Loucy (cell line): Measurements from ENCODE around the gene KCNMA1.

Source experiments
- H2AFZ ChIP-seq: fragments of 200-600 bp; sonication (generic); 2 replicates; pipeline ENCODE4 v1.6.0; 2016; ENCODE audit warnings: antibody characterized with exemption, mild to moderate bottlenecking, low read length, moderate library complexity
- H3F3A ChIP-seq: fragments of 200-600 bp; 2 replicates; pipeline ENCODE4 v1.6.0; 2016; ENCODE audit warnings: antibody characterized with exemption, low read depth, mild to moderate bottlenecking
- H3K27me3 ChIP-seq: fragments of 200-600 bp; sonication (generic); 2 replicates; pipeline ENCODE4 v1.6.1; 2014; ENCODE audit warnings: low read length, mild to moderate bottlenecking; ENCODE audit not compliant: insufficient read depth, poor library complexity, severe bottlenecking
- H3K36me3 ChIP-seq: fragments of 200-600 bp; sonication (generic); 2 replicates; pipeline ENCODE4 v1.6.1; 2016; ENCODE audit warnings: low read length; ENCODE audit not compliant: insufficient read depth
- H3K4me1 ChIP-seq: fragments of 200-600 bp; sonication (generic); 2 replicates; pipeline ENCODE4 v1.5.1; 2014; ENCODE audit warnings: low read length, mild to moderate bottlenecking; ENCODE audit not compliant: insufficient read depth, poor library complexity, severe bottlenecking
- H3K4me2 ChIP-seq: fragments of 200-600 bp; sonication (generic); 2 replicates; pipeline ENCODE4 v1.6.0; 2014; ENCODE audit warnings: antibody characterized with exemption, low read length, low read depth, mild to moderate bottlenecking; ENCODE audit not compliant: poor library complexity, severe bottlenecking
- H3K4me3 ChIP-seq: fragments of 200-600 bp; sonication (generic); 2 replicates; pipeline ENCODE4 v1.5.1; 2014; ENCODE audit warnings: low read length, mild to moderate bottlenecking, mixed read lengths; ENCODE audit not compliant: poor library complexity, severe bottlenecking
- H3K79me2 ChIP-seq: fragments of 200-600 bp; sonication (generic); 2 replicates; pipeline ENCODE4 v1.6.1; 2014; ENCODE audit warnings: low read length; ENCODE audit not compliant: insufficient read depth
- H3K9ac ChIP-seq: fragments of 200-600 bp; sonication (generic); 2 replicates; pipeline ENCODE4 v1.6.0; 2014; ENCODE audit warnings: mild to moderate bottlenecking, low read depth, low read length, moderate library complexity; ENCODE audit not compliant: poor library complexity, severe bottlenecking
- H3K9me2 ChIP-seq: fragments of 200-600 bp; sonication (generic); replicated peaks from 2 replicates; pipeline ENCODE4 v1.6.1; 2016; ENCODE audit warnings: low read depth, low read length, mixed read lengths
- H3K9me3 ChIP-seq: fragments of 200-600 bp; sonication (generic); 2 replicates; pipeline ENCODE4 v1.6.1; 2014; ENCODE audit warnings: mild to moderate bottlenecking, antibody characterized with exemption, low read length, low read depth; ENCODE audit not compliant: insufficient read depth
- H4K20me1 ChIP-seq: fragments of 200-600 bp; sonication (generic); 2 replicates; pipeline ENCODE4 v1.6.0; 2014; ENCODE audit warnings: antibody characterized with exemption, low read length, mild to moderate bottlenecking; ENCODE audit not compliant: insufficient read depth, poor library complexity, severe bottlenecking
- CTCF ChIP-seq: fragments of 200-600 bp; sonication (generic); conservative IDR thresholded peaks from 2 replicates; pipeline ENCODE4 v1.5.1; 2014; ENCODE audit warnings: mild to moderate bottlenecking, antibody characterized with exemption, low read length
- EZH2phosphoT487 ChIP-seq: fragments of 200-600 bp; IDR thresholded peaks from 2 replicates; pipeline ENCODE4 v1.6.1; 2018; ENCODE audit warnings: antibody characterized with exemption, mild to moderate bottlenecking, moderate library complexity, borderline replicate concordance

Gene KCNMA1

DNA sequence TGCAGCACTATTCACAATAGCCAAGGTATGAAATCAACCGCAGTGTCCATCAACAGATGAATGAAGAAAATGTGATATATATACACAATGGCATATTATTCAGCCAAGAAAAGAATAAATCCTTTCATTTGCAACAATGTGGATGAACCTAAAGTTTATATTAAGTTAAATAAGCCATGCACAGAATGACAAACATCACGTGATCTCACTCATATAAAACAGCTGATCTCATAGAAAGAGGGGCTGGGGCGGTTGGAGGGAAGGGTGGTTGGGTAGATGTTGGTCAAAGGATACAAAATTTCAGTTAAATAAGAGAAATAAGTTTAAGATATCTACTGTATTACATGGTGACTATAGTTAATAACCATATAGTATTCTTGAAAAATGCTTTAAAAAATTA lies 502.1 kb downstream of the KCNMA1 start:
- no peaks in the 10 kb centered on the region for H3K9me2 ChIP-seq
- TF ChIP-seq CTCF (no peak), EZH2phosphoT487 (no peak)
- H3K4me1 ChIP-seq: no peaks in the 10 kb centered on the region
- H4K20me1 ChIP-seq: no peaks in the 10 kb centered on the region
- no peak overlapping the region for H2AFZ ChIP-seq
- H3K27me3 ChIP-seq: no peaks in the 10 kb centered on the region
- H3K36me3 ChIP-seq: no peaks in the 10 kb centered on the region
- no peaks in the 10 kb centered on the region for H3F3A ChIP-seq
- H3K9me3 ChIP-seq: no peaks in the 10 kb centered on the region
- no peak overlapping the region for H3K4me2 ChIP-seq
- no peak overlapping the region for H3K4me3 ChIP-seq
- H3K79me2 ChIP-seq: no peaks in the 10 kb centered on the region
- H3K9ac ChIP-seq: no peak overlapping the region

GRCh38 chr10:77131214-77131613 lies 506.4 kb downstream of the KCNMA1 start:
- H3K4me3 ChIP-seq: no peak overlapping the region
- H3K4me1 ChIP-seq: no peaks in the 10 kb centered on the region
- no peaks in the 10 kb centered on the region for H3K9me2 ChIP-seq
- H2AFZ ChIP-seq: no peak overlapping the region
- H3K36me3 ChIP-seq: no peaks in the 10 kb centered on the region
- H3K4me2 ChIP-seq: no peak overlapping the region
- H4K20me1 ChIP-seq: no peaks in the 10 kb centered on the region
- no peaks in the 10 kb centered on the region for H3K9me3 ChIP-seq
- no peak overlapping the region for H3K9ac ChIP-seq
- no peaks in the 10 kb centered on the region for H3K27me3 ChIP-seq
- TF ChIP-seq CTCF (no peak), EZH2phosphoT487 (no peak)
- no peaks in the 10 kb centered on the region for H3K79me2 ChIP-seq
- no peaks in the 10 kb centered on the region for H3F3A ChIP-seq

GRCh38 chr10:77127243-77127642 lies 510.4 kb downstream of the KCNMA1 start:
- H3K79me2 ChIP-seq: no peaks in the 10 kb centered on the region
- no peaks in the 10 kb centered on the region for H3K9me3 ChIP-seq

More at GRCh38 chr10:77127243-77127642, 510.4 kb downstream of the KCNMA1 start:
- no peak overlapping the region for H2AFZ ChIP-seq
- TF ChIP-seq CTCF (no peak), EZH2phosphoT487 (no peak)
- H4K20me1 ChIP-seq: no peaks in the 10 kb centered on the region
- H3K4me1 ChIP-seq: no peaks in the 10 kb centered on the region
- no peaks in the 10 kb centered on the region for H3F3A ChIP-seq
- no peaks in the 10 kb centered on the region for H3K36me3 ChIP-seq
- H3K9me2 ChIP-seq: no peaks in the 10 kb centered on the region
- no peak overlapping the region for H3K4me3 ChIP-seq
- H3K9ac ChIP-seq: no peak overlapping the region
- no peak overlapping the region for H3K4me2 ChIP-seq
- no peaks in the 10 kb centered on the region for H3K27me3 ChIP-seq
